Endodermal cell (in vitro differentiated cells): ENCODE data around the gene C1orf105. TPM values are rescaled to one million over a fixed set of nuclear protein-coding genes. Genes with fewer than 3 reads are reported as not detected.

Experiments used
- DNase-seq: peaks from one replicate; pipeline ENCODE4 v3.0.0-alpha.2; 2017
- H3K27ac ChIP-seq: 2 replicates; pipeline ENCODE4 v1.5.1; 2013; ENCODE audit warnings: mild to moderate bottlenecking, low read depth, low read length, moderate library complexity
- H3K27me3 ChIP-seq: 2 replicates; pipeline ENCODE4 v1.6.1; 2013; ENCODE audit warnings: mild to moderate bottlenecking, low read length, moderate library complexity; ENCODE audit not compliant: insufficient read depth, control insufficient read depth, poor library complexity, severe bottlenecking
- H3K36me3 ChIP-seq: 2 replicates; pipeline ENCODE4 v1.7.0; 2013; ENCODE audit warnings: mild to moderate bottlenecking, low read length, moderate library complexity; ENCODE audit not compliant: control insufficient read depth, insufficient read depth
- H3K4me1 ChIP-seq: one replicate; pipeline ENCODE4 v1.7.0; 2013; ENCODE audit warnings: low read length; ENCODE audit not compliant: control insufficient read depth, insufficient read depth
- H3K4me3 ChIP-seq: 2 replicates; pipeline ENCODE4 v1.5.1; 2013; ENCODE audit warnings: mild to moderate bottlenecking, low read length, moderate library complexity
- H3K9ac ChIP-seq: 2 replicates; pipeline ENCODE4 v1.6.1; 2013; ENCODE audit warnings: mild to moderate bottlenecking, low read length, moderate library complexity; ENCODE audit not compliant: poor library complexity, severe bottlenecking; ENCODE audit errors: extremely low read depth
- H3K9me3 ChIP-seq: 2 replicates; pipeline ENCODE4 v1.6.1; 2013; ENCODE audit warnings: mild to moderate bottlenecking, low read length, moderate library complexity; ENCODE audit not compliant: control insufficient read depth
- H3K27ac Mint-ChIP-seq: 2 replicates; pipeline ENCODE4 v1.8.0; 2020; ENCODE audit warnings: mixed read lengths
- H3K27me3 Mint-ChIP-seq: 2 replicates; pipeline ENCODE4 v1.8.0; 2021; ENCODE audit warnings: mild to moderate bottlenecking, mixed read lengths; ENCODE audit not compliant: insufficient read depth
- H3K36me3 Mint-ChIP-seq: 2 replicates; pipeline ENCODE4 v1.8.0; 2020; ENCODE audit warnings: low read depth, mixed read lengths
- H3K4me1 Mint-ChIP-seq: 2 replicates; pipeline ENCODE4 v1.8.0; 2020; ENCODE audit warnings: mixed read lengths
- H3K4me3 Mint-ChIP-seq: 2 replicates; pipeline ENCODE4 v1.8.0; 2020; ENCODE audit warnings: mild to moderate bottlenecking, moderate library complexity, mixed read lengths
- H3K9me3 Mint-ChIP-seq: 2 replicates; pipeline ENCODE4 v1.8.0; 2020; ENCODE audit warnings: mild to moderate bottlenecking, mixed read lengths
- CTCF ChIP-seq: fragments of 200-600 bp; sonication (generic); conservative IDR thresholded peaks from 2 replicates; pipeline ENCODE4 v1.5.0; 2021; ENCODE audit warnings: antibody characterized with exemption, mild to moderate bottlenecking
- WGBS, 2 experiments: methylation state at CpG; one replicate each; pipeline versions ENCODE4 v1.1.5 to v1.1.7; 2013; ENCODE audit warnings: missing lambda C conversion rate in 2 of 2, mixed read lengths in 1 of 2; ENCODE audit not compliant: insufficient coverage in 1 of 2, insufficient read length in 1 of 2; 5-methylcytosine and 5-hydroxymethylcytosine counted together
- total RNA-seq, 2 donors: library from RNA; stranded (reverse); fragmentation: NEBNext Ultra II Directional in 1 of 2; extraction: Animal tissue kit (Norgen Biotek cat#: 25700) in 1 of 2; gene quantifications; 2 replicates in 1 of 2; 3 replicates in 1 of 2; pipeline ENCODE4 v1.2.1, GENCODE V29; 2021

The C1orf105 gene
- total RNA-seq, 2 donors from 2014 or later: not detected

- H3K36me3 ChIP-seq: no peaks in the 10 kb centered on the region
- Mint-ChIP-seq H3K27ac (no peak overlapping the region), H3K4me1 (peaks cover 34% of the 10 kb centered on the region), H3K9me3 (no peaks in the 10 kb centered on the region), H3K27me3 (no peaks in the 10 kb centered on the region), H3K36me3 (no peaks in the 10 kb centered on the region), H3K4me3 (no peak overlapping the region)
- H3K27me3 ChIP-seq: no peaks in the 10 kb centered on the region
- H3K9ac ChIP-seq: no peak overlapping the region
- H3K9me3 ChIP-seq: no peaks in the 10 kb centered on the region
- 90% methylated on average over 3 of the region's 3 CpGs for WGBS, 2 experiments
- H3K27ac ChIP-seq: no peak overlapping the region
- no peak for TF ChIP-seq CTCF
- no peak overlapping the region for H3K4me3 ChIP-seq
- H3K4me1 ChIP-seq: peaks cover 10% of the 10 kb centered on the region
- peak; percentile 56 for DNase-seq
Measured at GRCh38 chr1:172499636-172500141, 79.2 kb downstream of the C1orf105 start.

- DNase-seq: no peak
- Histone ChIP-seq H3K27me3 (no peaks in the 10 kb centered on the region), H3K27ac (no peak overlapping the region), H3K9me3 (no peaks in the 10 kb centered on the region), H3K4me1 (peaks cover 10% of the 10 kb centered on the region), H3K9ac (no peak overlapping the region), H3K4me3 (no peak overlapping the region), H3K36me3 (no peaks in the 10 kb centered on the region)
- Mint-ChIP-seq H3K27me3 (no peaks in the 10 kb centered on the region), H3K36me3 (no peaks in the 10 kb centered on the region), H3K4me1 (peaks cover 34% of the 10 kb centered on the region), H3K27ac (no peak overlapping the region), H3K4me3 (no peak overlapping the region), H3K9me3 (no peaks in the 10 kb centered on the region)
- TF ChIP-seq CTCF: no peak
- 78 to 85% methylated on average over 1 to 2 of the region's 2 CpGs for WGBS, 2 experiments
Measured at GRCh38 chr1:172500207-172500606, 79.7 kb downstream of the C1orf105 start.

- Mint-ChIP-seq H3K4me3 (no peak overlapping the region), H3K27ac (no peak overlapping the region), H3K4me1 (no peaks in the 10 kb centered on the region), H3K27me3 (peaks cover 2% of the 10 kb centered on the region), H3K9me3 (no peaks in the 10 kb centered on the region), H3K36me3 (no peaks in the 10 kb centered on the region)
- no peak overlapping the region for H3K27ac ChIP-seq
- H3K4me1 ChIP-seq: no peaks in the 10 kb centered on the region
- no peak for TF ChIP-seq CTCF
- H3K9ac ChIP-seq: no peak overlapping the region
- H3K36me3 ChIP-seq: no peaks in the 10 kb centered on the region
- H3K4me3 ChIP-seq: no peak overlapping the region
- no peaks in the 10 kb centered on the region for H3K9me3 ChIP-seq
- no peak for DNase-seq
- no peaks in the 10 kb centered on the region for H3K27me3 ChIP-seq
Measured at GRCh38 chr1:172507741-172508140, 87.3 kb downstream of the C1orf105 start.
